Measurements from ENCODE around the gene VSTM1. TPM values are rescaled to one million over a fixed set of nuclear protein-coding genes. Genes with fewer than 3 reads are reported as not detected.
"Not testable (repeated sequence)": the region's sequence is repeated elsewhere in the genome, so short reads cannot be mapped to it uniquely, and the experiment has no call there.

Gene VSTM1
- total RNA-seq, 4 donors from 2014 or later: not detected

DNA sequence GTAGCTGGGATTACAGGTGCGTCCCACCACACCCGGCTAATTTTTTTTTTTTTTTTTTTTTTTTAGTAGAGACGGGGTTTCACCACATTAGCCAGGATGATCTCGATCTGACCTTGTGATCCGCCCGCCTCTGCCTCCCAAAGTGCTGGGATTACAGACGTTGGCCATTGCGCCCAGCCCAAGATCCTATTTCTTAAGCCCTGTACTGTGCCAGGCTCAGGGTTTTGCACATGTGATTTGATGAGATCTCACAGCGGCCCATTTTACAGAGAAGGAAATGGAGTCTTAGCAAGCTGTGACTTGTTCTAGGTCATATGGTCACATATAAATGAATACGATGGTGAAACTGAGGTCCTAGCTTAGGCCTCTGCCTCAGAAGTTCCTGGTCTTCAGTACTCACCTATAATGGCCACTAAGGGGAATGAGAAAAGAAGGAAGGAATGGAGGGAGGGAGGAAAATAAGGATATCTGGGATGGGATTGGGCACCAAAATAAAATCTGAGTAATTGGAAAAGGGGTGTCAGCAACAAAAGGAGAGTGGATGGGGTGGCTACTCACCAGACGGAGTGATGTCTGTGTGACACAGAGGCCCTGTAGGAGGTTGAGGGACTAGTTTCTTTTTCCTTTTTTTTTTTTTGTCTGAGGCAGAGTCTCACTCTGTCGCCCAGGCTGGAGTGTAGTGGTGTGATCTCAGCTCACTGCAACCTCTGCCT, 35.6 kb upstream of the VSTM1 start:
- Histone ChIP-seq H3K4me1 (peaks cover 0 to 25% (median 12%) of the 10 kb centered on the region in 4 donors), H3K9me3 (no peaks in the 10 kb centered on the region), H3K27ac (no peak overlapping the region), H3K4me3 (no peak overlapping the region), H3K36me3 (no peaks in the 10 kb centered on the region), H3K27me3 (no peaks in the 10 kb centered on the region)
- peak in 1 of 3 donors; percentile 25 for DNase-seq
- no peak for TF ChIP-seq POLR2A (IDR thresholded peaks at IDR 0.05)
- TF ChIP-seq, protein P1, sequence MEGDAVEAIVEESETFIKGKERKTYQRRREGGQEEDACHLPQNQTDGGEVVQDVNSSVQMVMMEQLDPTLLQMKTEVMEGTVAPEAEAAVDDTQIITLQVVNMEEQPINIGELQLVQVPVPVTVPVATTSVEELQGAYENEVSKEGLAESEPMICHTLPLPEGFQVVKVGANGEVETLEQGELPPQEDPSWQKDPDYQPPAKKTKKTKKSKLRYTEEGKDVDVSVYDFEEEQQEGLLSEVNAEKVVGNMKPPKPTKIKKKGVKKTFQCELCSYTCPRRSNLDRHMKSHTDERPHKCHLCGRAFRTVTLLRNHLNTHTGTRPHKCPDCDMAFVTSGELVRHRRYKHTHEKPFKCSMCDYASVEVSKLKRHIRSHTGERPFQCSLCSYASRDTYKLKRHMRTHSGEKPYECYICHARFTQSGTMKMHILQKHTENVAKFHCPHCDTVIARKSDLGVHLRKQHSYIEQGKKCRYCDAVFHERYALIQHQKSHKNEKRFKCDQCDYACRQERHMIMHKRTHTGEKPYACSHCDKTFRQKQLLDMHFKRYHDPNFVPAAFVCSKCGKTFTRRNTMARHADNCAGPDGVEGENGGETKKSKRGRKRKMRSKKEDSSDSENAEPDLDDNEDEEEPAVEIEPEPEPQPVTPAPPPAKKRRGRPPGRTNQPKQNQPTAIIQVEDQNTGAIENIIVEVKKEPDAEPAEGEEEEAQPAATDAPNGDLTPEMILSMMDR (IDR thresholded peaks at IDR 0.05): no peak

DNA sequence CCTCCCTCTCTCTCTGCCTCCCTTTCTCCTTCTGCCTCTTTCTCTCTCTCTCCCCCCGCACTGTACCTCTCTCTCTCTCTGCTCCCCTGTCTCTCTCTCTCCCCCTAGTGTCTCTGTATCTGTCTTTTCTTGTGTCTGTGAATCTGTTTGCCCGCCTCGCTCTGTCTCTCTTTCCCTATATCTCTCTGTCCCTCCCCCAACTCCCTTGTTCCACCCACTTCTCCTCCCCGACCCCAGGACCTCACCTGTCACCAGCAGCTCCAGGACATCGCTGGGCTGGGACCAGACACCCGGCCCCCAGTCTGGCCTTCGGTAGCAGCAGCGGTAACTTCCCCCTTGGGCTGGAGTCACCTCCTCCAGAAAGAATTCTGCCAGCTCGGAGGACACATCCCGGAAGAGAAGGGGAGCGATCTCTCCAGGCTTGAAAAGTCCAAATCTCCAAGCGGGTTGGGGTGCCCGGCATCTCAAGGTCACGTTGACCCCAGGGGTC, 33.0 kb upstream of the VSTM1 start:
- H3K27me3 ChIP-seq: no peaks in the 10 kb centered on the region
- peak in 2 of 3 donors; percentile 53 to 67 for DNase-seq
- TF ChIP-seq, protein P1 (IDR thresholded peaks at IDR 0.05): peak in 3 of 6 experiments; percentile 19 to 28 (median 21)
- no peak for TF ChIP-seq POLR2A (IDR thresholded peaks at IDR 0.05)
- H3K4me3 ChIP-seq: peak overlapping the region in 3 of 4 donors; percentile 1 to 59 (median 48)
- peak overlapping the region in 2 of 4 donors; percentile 18 to 47 for H3K27ac ChIP-seq
- no peaks in the 10 kb centered on the region for H3K36me3 ChIP-seq
- H3K9me3 ChIP-seq: no peaks in the 10 kb centered on the region
- peaks cover 0 to 13% (median 5%) of the 10 kb centered on the region in 4 donors for H3K4me1 ChIP-seq

DNA sequence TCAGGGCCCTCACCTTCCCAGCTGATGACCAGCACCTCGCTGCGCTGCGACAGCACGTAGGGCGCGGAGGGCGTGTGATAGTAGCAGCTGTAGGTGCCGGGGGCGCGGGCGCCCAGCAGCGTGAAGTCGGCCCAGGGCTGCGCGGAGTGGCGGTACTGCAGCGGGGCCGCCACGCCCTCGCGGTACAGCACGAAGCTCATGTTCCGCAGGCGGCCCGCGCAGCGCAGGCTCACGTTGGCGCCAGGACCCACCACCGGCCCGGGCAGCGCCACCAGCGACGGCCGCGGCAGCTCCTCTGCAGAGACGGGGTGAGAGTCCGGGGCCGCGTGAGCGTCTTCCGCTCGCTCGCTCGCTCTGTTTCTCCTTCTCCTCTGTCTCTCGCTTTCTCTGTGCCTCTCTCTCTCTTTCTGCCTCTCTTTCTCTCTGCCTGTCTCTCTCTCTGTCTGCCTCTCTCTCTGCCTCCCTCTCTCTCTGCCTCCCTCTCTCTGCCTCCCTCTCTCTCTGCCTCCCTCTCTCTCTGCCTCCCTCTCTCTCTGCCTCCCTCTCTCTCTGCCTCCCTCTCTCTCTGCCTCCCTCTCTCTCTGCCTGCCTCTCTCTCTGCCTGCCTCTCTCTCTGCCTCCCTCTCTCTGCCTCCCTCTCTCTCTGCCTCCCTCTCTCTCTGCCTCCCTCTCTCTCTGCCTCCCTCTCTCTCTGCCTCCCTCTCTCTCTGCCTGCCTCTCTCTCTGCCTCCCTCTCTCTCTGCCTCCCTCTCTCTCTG, 32.3 kb upstream of the VSTM1 start:
- H3K27ac ChIP-seq: peak overlapping the region in 1 of 4 donors; percentile 58
- peak in 2 of 3 donors; percentile 75 to 77 for DNase-seq
- TF ChIP-seq, protein P1 (IDR thresholded peaks at IDR 0.05): peak in 1 of 6 experiments; percentile 2
- peak overlapping the region; percentile 27 to 59 (median 43) for H3K4me3 ChIP-seq
- H3K27me3 ChIP-seq, H3K36me3 ChIP-seq, H3K9me3 ChIP-seq: not testable (repeated sequence)
- peaks cover 0 to 13% (median 5%) of the 10 kb centered on the region in 4 donors for H3K4me1 ChIP-seq

DNA sequence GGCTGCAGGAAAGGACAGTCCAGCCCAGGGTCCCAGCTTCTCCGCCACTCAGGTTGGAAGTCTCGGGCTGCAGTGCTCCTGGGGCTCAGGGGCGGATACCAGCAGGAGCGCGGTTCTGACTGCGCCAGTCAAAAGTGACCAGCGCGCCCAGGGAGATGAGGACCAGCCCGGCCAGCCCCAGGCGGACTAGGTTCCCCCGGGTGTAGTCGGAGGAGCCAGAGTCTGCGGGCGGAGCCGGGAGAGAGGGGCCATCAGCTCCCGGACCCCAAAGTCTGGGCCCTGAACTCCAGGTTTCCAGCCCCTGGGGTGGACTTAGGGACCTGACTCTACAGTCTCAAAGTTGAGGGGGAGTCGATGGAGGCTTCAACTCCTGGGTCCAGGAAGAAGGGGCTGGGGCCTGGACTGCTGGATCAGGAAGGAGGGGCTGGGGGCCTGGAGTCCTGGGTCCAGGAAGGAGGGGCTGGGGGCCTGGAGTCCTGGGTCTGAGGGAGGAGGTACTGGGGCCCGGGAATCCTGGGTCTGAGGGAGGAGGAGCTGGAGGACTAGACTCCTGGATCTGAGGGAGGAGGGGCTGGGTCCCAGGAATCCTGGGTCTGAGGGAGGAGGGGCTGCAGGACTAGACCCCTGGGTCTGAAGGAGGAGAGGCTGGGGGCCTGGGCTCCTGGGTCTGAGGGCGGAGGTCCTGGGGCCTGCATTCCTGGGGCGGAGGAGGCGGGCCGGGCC, 31.6 kb upstream of the VSTM1 start:
- TF ChIP-seq, protein P1 (IDR thresholded peaks at IDR 0.05): no peak
- no peak for TF ChIP-seq POLR2A (IDR thresholded peaks at IDR 0.05)
- H3K4me1 ChIP-seq: peaks cover 0 to 13% (median 5%) of the 10 kb centered on the region in 4 donors
- no peak for DNase-seq
- H3K27me3 ChIP-seq: no peaks in the 10 kb centered on the region
- peak overlapping the region in 1 of 4 donors; percentile 58 for H3K27ac ChIP-seq
- no peaks in the 10 kb centered on the region for H3K9me3 ChIP-seq
- H3K4me3 ChIP-seq: peak overlapping the region; percentile 27 to 59 (median 43)
- no peaks in the 10 kb centered on the region for H3K36me3 ChIP-seq

DNA sequence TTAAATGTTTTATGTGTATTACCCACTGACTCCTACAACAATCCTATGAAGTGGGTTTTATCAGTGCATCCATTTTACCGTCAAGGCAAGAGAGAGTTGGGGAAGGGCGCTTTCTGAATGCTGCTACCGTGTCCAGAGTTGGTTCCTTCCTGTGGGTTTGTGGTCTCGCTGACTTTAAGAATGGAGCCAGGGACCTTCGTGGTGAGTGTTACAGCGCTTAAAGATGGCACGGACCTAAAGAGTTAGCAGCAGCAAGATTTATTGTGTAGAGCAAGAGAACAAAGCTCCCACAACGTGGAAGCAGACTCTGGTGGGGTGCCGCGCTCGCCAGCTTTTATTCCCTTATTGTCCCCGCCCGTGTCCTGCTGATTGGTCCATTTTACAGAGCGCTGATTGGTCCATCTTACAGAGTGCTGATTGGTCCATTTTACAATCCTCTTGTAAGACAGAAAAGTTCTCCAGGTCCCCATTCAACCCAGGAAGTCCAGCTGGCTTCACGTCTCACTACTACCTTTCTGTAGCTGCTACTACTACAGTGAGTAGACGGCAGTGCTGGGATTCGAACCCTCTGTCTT, 30.8 kb upstream of the VSTM1 start:
- Histone ChIP-seq H3K4me3 (no peak overlapping the region), H3K27me3 (no peaks in the 10 kb centered on the region), H3K9me3 (no peaks in the 10 kb centered on the region), H3K27ac (no peak overlapping the region), H3K36me3 (no peaks in the 10 kb centered on the region), H3K4me1 (peaks cover 0 to 13% (median 5%) of the 10 kb centered on the region in 4 donors)
- no peak for DNase-seq
- TF ChIP-seq, protein P1 (IDR thresholded peaks at IDR 0.05): no peak
- TF ChIP-seq POLR2A (IDR thresholded peaks at IDR 0.05): no peak

All from Peyer's patch (tissue), 4 donors.